Measurements from ENCODE around the gene TMC5.
"Not testable (repeated sequence)": the region's sequence is repeated elsewhere in the genome, so short reads cannot be mapped to it uniquely, and the experiment has no call there.

The TMC5 gene

GRCh38 chr16:19384656-19385055 is 33.0 kb upstream of the TMC5 start:
- H3K36me3 ChIP-seq (ENCODE audit: control insufficient read depth in 1 of 2, insufficient read depth in 2 of 2, low read length in 2 of 2) = no peaks in the 10 kb centered on the region
- H3K27me3 ChIP-seq (ENCODE audit: low read depth, low read length) = no peaks in the 10 kb centered on the region
- H3K27ac ChIP-seq (ENCODE audit: low read length) = no peak overlapping the region
- peaks cover 0 to 7% of the 10 kb centered on the region in 2 donors for H3K4me1 ChIP-seq (ENCODE audit: control insufficient read depth in 1 of 2, insufficient read depth in 2 of 2, low read length in 2 of 2)
- peaks cover 0 to 7% of the 10 kb centered on the region in 2 donors for H3K9me3 ChIP-seq (ENCODE audit: control insufficient read depth in 1 of 2, low read length in 2 of 2)
- no peak overlapping the region for H3K4me3 ChIP-seq (ENCODE audit: low read depth in 1 of 2, low read length in 2 of 2)

- H3K27me3 ChIP-seq (ENCODE audit: low read depth, low read length) = no peaks in the 10 kb centered on the region
These were observed 31.2 kb upstream of the TMC5 start for GRCh38 chr16:19386525-19386924.

GRCh38 chr16:19389246-19389645 is 28.4 kb upstream of the TMC5 start:
- H3K4me3 ChIP-seq (ENCODE audit: low read depth in 1 of 2, low read length in 2 of 2) = no peak overlapping the region
- H3K9me3 ChIP-seq (ENCODE audit: control insufficient read depth in 1 of 2, low read length in 2 of 2) = peaks cover 0 to 10% of the 10 kb centered on the region in 2 donors
- H3K36me3 ChIP-seq (ENCODE audit: control insufficient read depth in 1 of 2, insufficient read depth in 2 of 2, low read length in 2 of 2) = no peaks in the 10 kb centered on the region
- H3K27me3 ChIP-seq (ENCODE audit: low read depth, low read length) = peaks cover 7% of the 10 kb centered on the region
- no peak overlapping the region for H3K27ac ChIP-seq (ENCODE audit: low read length)
- H3K4me1 ChIP-seq (ENCODE audit: control insufficient read depth in 1 of 2, insufficient read depth in 2 of 2, low read length in 2 of 2) = no peaks in the 10 kb centered on the region

More at GRCh38 chr16:19386525-19386924, 31.2 kb upstream of the TMC5 start:
- Histone ChIP-seq H3K27ac (ENCODE audit: low read length) (no peak overlapping the region), H3K9me3 (ENCODE audit: control insufficient read depth in 1 of 2, low read length in 2 of 2) (peaks cover 0 to 7% of the 10 kb centered on the region in 2 donors), H3K4me1 (ENCODE audit: control insufficient read depth in 1 of 2, insufficient read depth in 2 of 2, low read length in 2 of 2) (no peaks in the 10 kb centered on the region), H3K36me3 (ENCODE audit: control insufficient read depth in 1 of 2, insufficient read depth in 2 of 2, low read length in 2 of 2) (no peaks in the 10 kb centered on the region), H3K4me3 (ENCODE audit: low read depth in 1 of 2, low read length in 2 of 2) (no peak overlapping the region)

DNA sequence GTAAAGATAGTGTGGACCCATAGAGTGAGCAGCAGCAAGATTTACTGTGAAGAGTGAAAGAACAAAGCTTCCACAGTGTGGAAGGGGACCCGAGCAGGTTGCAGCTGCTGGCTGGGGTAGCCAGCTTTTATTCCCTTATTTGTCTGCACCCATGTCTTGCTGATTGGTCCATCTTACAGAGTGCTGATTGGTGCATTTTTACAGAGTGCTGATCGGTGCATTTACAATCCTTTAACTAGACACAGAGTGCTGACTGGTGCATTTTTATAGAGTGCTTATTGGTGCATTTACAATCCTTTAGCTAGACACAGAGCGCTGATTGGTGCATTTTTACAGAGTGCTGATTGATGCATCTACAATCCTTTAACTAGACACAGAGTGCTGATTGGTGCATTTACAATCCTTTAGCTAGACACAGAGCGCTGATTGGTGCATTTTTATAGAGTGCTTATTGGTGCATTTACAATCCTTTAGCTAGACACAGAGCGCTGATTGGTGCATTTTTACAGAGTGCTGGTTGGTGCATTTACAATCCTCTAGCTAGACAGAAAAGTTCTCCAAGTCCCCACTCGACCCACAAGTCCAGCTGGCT is 26.4 kb upstream of the TMC5 start:
- not testable (repeated sequence) for H3K4me3 ChIP-seq (ENCODE audit: low read depth in 1 of 2, low read length in 2 of 2); H3K27me3 ChIP-seq (ENCODE audit: low read depth, low read length); H3K9me3 ChIP-seq (ENCODE audit: control insufficient read depth in 1 of 2, low read length in 2 of 2); H3K36me3 ChIP-seq (ENCODE audit: control insufficient read depth in 1 of 2, insufficient read depth in 2 of 2, low read length in 2 of 2); H3K27ac ChIP-seq (ENCODE audit: low read length); H3K4me1 ChIP-seq (ENCODE audit: control insufficient read depth in 1 of 2, insufficient read depth in 2 of 2, low read length in 2 of 2)

- Histone ChIP-seq H3K4me3 (ENCODE audit: low read depth in 1 of 2, low read length in 2 of 2) (no peak overlapping the region), H3K27ac (ENCODE audit: low read length) (no peak overlapping the region), H3K36me3 (ENCODE audit: control insufficient read depth in 1 of 2, insufficient read depth in 2 of 2, low read length in 2 of 2) (no peaks in the 10 kb centered on the region), H3K4me1 (ENCODE audit: control insufficient read depth in 1 of 2, insufficient read depth in 2 of 2, low read length in 2 of 2) (no peaks in the 10 kb centered on the region), H3K27me3 (ENCODE audit: low read depth, low read length) (peaks cover 7% of the 10 kb centered on the region), H3K9me3 (ENCODE audit: control insufficient read depth in 1 of 2, low read length in 2 of 2) (peaks cover 0 to 6% of the 10 kb centered on the region in 2 donors)
These were observed 25.3 kb upstream of the TMC5 start for GRCh38 chr16:19392352-19392751.

- no peaks in the 10 kb centered on the region for H3K36me3 ChIP-seq (ENCODE audit: control insufficient read depth in 1 of 2, insufficient read depth in 2 of 2, low read length in 2 of 2)
- H3K4me1 ChIP-seq (ENCODE audit: control insufficient read depth in 1 of 2, insufficient read depth in 2 of 2, low read length in 2 of 2) = no peaks in the 10 kb centered on the region
- peaks cover 7% of the 10 kb centered on the region for H3K27me3 ChIP-seq (ENCODE audit: low read depth, low read length)
- H3K9me3 ChIP-seq (ENCODE audit: control insufficient read depth in 1 of 2, low read length in 2 of 2) = peaks cover 0 to 3% of the 10 kb centered on the region in 2 donors
- peak overlapping the region in 1 of 2 donors; percentile 23 for H3K4me3 ChIP-seq (ENCODE audit: low read depth in 1 of 2, low read length in 2 of 2)
- peak overlapping the region; percentile 67 for H3K27ac ChIP-seq (ENCODE audit: low read length)
These were observed 24.2 kb upstream of the TMC5 start for GRCh38 chr16:19393226-19394111.

DNA sequence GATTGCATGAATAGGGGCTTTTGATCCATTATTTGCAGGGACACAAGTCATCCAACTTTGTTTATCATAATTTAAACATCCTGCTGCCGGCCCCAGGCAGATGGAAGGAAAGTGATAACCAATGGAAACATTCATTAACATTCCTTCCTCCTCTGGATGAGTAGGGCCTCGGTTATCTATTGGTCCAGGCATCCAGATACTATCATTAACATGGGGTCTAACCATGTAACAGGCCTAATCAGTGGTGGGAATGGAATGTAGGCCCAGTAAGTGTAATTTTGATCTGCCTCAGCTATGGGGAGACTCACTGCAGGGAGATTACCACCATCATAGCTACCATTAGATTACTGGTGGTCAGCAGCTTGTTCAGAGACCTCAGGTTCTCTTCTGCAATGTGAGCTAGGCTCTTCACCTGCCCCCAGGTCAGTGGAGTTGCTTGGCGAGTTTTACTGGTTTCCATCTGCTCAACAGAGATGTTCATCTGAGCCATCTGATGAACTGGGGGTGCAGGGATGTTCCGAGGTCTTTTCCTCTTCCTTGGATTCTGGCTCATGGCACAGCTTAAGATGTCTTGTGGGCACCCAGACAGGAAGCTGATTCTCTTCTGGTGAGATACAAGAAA is 21.9 kb upstream of the TMC5 start:
- not testable (repeated sequence) for H3K4me3 ChIP-seq (ENCODE audit: low read depth in 1 of 2, low read length in 2 of 2); H3K4me1 ChIP-seq (ENCODE audit: control insufficient read depth in 1 of 2, insufficient read depth in 2 of 2, low read length in 2 of 2); H3K36me3 ChIP-seq (ENCODE audit: control insufficient read depth in 1 of 2, insufficient read depth in 2 of 2, low read length in 2 of 2); H3K9me3 ChIP-seq (ENCODE audit: control insufficient read depth in 1 of 2, low read length in 2 of 2); H3K27me3 ChIP-seq (ENCODE audit: low read depth, low read length)
- H3K27ac ChIP-seq (ENCODE audit: low read length) = peak overlapping the region; percentile 37

GRCh38 chr16:19396555-19397011 is 21.1 kb upstream of the TMC5 start:
- Histone ChIP-seq H3K27ac (ENCODE audit: low read length) (peak overlapping the region; percentile 61), H3K27me3 (ENCODE audit: low read depth, low read length) (peaks cover 7% of the 10 kb centered on the region), H3K4me3 (ENCODE audit: low read depth in 1 of 2, low read length in 2 of 2) (no peak overlapping the region), H3K36me3 (ENCODE audit: control insufficient read depth in 1 of 2, insufficient read depth in 2 of 2, low read length in 2 of 2) (no peaks in the 10 kb centered on the region), H3K4me1 (ENCODE audit: control insufficient read depth in 1 of 2, insufficient read depth in 2 of 2, low read length in 2 of 2) (no peaks in the 10 kb centered on the region), H3K9me3 (ENCODE audit: control insufficient read depth in 1 of 2, low read length in 2 of 2) (peaks cover 0 to 16% of the 10 kb centered on the region in 2 donors)

DNA sequence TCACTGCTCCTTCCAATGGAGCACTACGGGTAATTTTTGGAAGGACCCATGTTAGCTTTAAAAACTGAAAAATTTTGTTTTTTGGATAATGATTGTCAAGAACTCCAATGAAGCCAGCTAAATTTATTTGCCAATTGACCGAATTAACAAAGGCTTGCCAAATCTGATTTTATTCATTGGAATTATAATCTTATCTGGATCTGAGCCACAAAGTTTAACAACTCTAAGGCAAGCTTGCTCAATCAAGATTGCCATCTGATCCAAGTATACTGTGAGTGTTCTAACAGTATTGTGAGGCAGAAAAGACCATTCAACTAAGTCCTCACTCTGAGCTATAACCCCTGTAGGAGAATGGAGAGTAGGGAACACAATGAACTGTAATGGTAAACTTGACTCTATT is 20.3 kb upstream of the TMC5 start:
- H3K27ac ChIP-seq (ENCODE audit: low read length); H3K36me3 ChIP-seq (ENCODE audit: control insufficient read depth in 1 of 2, insufficient read depth in 2 of 2, low read length in 2 of 2); H3K4me1 ChIP-seq (ENCODE audit: control insufficient read depth in 1 of 2, insufficient read depth in 2 of 2, low read length in 2 of 2); H3K4me3 ChIP-seq (ENCODE audit: low read depth in 1 of 2, low read length in 2 of 2); H3K27me3 ChIP-seq (ENCODE audit: low read depth, low read length): not testable (repeated sequence)
- peaks cover 0 to 22% of the 10 kb centered on the region in 2 donors for H3K9me3 ChIP-seq (ENCODE audit: control insufficient read depth in 1 of 2, low read length in 2 of 2)

DNA sequence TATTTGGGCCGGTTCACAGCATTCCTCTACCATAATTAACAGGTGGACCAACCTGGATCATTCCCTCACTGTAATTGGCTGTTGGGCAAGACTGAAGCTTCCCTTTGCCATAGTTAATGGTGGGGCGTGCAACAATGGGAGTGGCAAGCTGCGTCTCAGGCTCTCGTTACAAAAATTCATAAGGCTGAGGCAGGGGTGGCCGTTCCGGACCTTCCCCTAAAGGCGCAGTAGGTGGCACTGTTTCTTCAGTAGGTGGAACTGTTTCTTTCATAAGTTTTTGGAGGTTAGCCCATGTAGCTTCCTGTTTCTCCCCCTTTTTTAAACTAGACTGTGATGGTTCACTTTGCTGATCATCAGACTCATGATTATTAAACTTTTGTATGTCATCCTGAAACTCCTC is 17.0 kb upstream of the TMC5 start:
- Histone ChIP-seq H3K27ac (ENCODE audit: low read length) (no peak overlapping the region), H3K4me3 (ENCODE audit: low read depth in 1 of 2, low read length in 2 of 2) (no peak overlapping the region), H3K27me3 (ENCODE audit: low read depth, low read length) (no peaks in the 10 kb centered on the region), H3K4me1 (ENCODE audit: control insufficient read depth in 1 of 2, insufficient read depth in 2 of 2, low read length in 2 of 2) (no peaks in the 10 kb centered on the region), H3K36me3 (ENCODE audit: control insufficient read depth in 1 of 2, insufficient read depth in 2 of 2, low read length in 2 of 2) (no peaks in the 10 kb centered on the region), H3K9me3 (ENCODE audit: control insufficient read depth in 1 of 2, low read length in 2 of 2) (peaks cover 0 to 28% of the 10 kb centered on the region in 2 donors)

DNA sequence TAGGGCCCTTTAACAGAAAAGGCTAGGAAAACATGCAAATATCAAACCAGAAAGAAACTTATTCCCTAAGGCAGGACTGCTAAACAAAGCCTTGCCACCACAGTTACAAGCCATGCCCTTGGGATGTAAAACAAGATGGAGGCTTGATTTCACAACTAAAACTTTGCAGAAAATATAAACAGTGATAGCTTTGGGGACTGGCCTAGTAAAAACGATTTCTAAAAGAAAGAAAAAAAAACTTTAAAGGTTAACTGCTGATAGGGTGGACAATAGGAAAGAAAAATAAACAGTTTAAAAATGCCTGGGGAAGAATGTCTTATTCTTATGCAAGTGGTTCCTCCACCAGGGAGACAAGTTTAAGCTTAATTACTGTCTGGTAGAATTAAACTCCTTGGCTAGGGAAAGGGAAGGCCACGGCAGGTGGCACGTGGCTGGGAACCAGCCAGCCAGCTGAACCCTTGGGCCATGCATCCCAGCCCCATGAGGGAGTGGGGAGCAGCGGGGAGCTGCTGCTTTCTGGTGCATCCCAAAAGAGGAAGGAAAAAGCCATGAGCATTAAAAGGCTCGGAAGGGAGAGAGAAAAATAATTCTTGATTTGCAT is 10.7 kb upstream of the TMC5 start:
- Histone ChIP-seq H3K36me3 (ENCODE audit: control insufficient read depth in 1 of 2, insufficient read depth in 2 of 2, low read length in 2 of 2) (no peaks in the 10 kb centered on the region), H3K27ac (ENCODE audit: low read length) (no peak overlapping the region), H3K4me1 (ENCODE audit: control insufficient read depth in 1 of 2, insufficient read depth in 2 of 2, low read length in 2 of 2) (peaks cover 0 to 7% of the 10 kb centered on the region in 2 donors), H3K4me3 (ENCODE audit: low read depth in 1 of 2, low read length in 2 of 2) (no peak overlapping the region), H3K9me3 (ENCODE audit: control insufficient read depth in 1 of 2, low read length in 2 of 2) (peaks cover 0 to 15% of the 10 kb centered on the region in 2 donors), H3K27me3 (ENCODE audit: low read depth, low read length) (peaks cover 19% of the 10 kb centered on the region)

Measured in muscle layer of duodenum (tissue), 2 donors.